Calu3 (cell line): ENCODE results near the gene UFC1. TPM values are rescaled to one million over a fixed set of nuclear protein-coding genes. Genes with fewer than 3 reads are reported as not detected.

Experiments used
- BruUV-seq: library from RNA; stranded (reverse); fragments of 400-500 nt; replicated peaks from 2 replicates; lab custom pipeline; 2021; lab: Mats Ljungman, UMichigan
- CTCF ChIA-PET: fragments of 300-600 bp; sonication (Branson Sonifier 250); formaldehyde crosslinking; loops from one replicate; lab custom pipeline; 2022; ENCODE audit warnings: antibody characterized with exemption; lab: Charles Lee
- DNase-seq: peaks from one replicate; pipeline ENCODE4 v3.0.0; 2022
- H3K27ac Mint-ChIP-seq: one replicate; pipeline ENCODE4 v1.8.0; 2022; ENCODE audit warnings: mixed read lengths; ENCODE audit not compliant: unreplicated experiment
- H3K27me3 Mint-ChIP-seq: one replicate; pipeline ENCODE4 v1.8.0; 2022; ENCODE audit warnings: mixed read lengths; ENCODE audit not compliant: unreplicated experiment
- H3K36me3 Mint-ChIP-seq: one replicate; pipeline ENCODE4 v1.8.0; 2022; ENCODE audit warnings: mild to moderate bottlenecking, moderate library complexity, mixed read lengths; ENCODE audit not compliant: insufficient read depth, unreplicated experiment
- H3K4me1 Mint-ChIP-seq: one replicate; pipeline ENCODE4 v1.8.0; 2022; ENCODE audit warnings: mild to moderate bottlenecking, low read depth, mixed read lengths; ENCODE audit not compliant: unreplicated experiment
- H3K4me3 Mint-ChIP-seq: one replicate; pipeline ENCODE4 v1.8.0; 2022; ENCODE audit warnings: mild to moderate bottlenecking, low read depth, moderate library complexity, mixed read lengths; ENCODE audit not compliant: unreplicated experiment
- H3K9me3 Mint-ChIP-seq: one replicate; pipeline ENCODE4 v1.8.0; 2022; ENCODE audit warnings: low read depth, mixed read lengths; ENCODE audit not compliant: unreplicated experiment
- CTCF ChIP-seq: fragments of 200-600 bp; IDR thresholded peaks from one replicate; pipeline ENCODE4 v1.8.0; 2022; ENCODE audit warnings: antibody characterized with exemption; ENCODE audit not compliant: unreplicated experiment
- intact Hi-C: fragments of 100-400 bp; cut with micrococcal nuclease; formaldehyde crosslinking; loops from one replicate; pipeline ENCODE4 v1.10.0; 2022; ENCODE audit not compliant: unreplicated experiment
- total RNA-seq: library from RNA; stranded (reverse); gene quantifications from 2 replicates; pipeline ENCODE4 v1.2.3, GENCODE V29; 2022

Gene UFC1
- total RNA-seq, 1 experiment from 2014 or later = 85.8 TPM

GRCh38 chr1:161206411-161207140, 52.8 kb downstream of the UFC1 start:
- no peak for DNase-seq
- Mint-ChIP-seq H3K36me3 (peaks cover 38% of the 10 kb centered on the region), H3K4me3 (no peak overlapping the region), H3K4me1 (peaks cover 28% of the 10 kb centered on the region), H3K27ac (no peak overlapping the region), H3K9me3 (no peaks in the 10 kb centered on the region), H3K27me3 (no peaks in the 10 kb centered on the region)
- CTCF ChIA-PET = interaction anchor here (0.6 to 1.2 kb wide), 3 partner anchors 52 to 183 kb away, joined by 4 to 7 read pairs (median 5); partner anchors contain the start of gene PCP4L1
- intact Hi-C loops = loop anchor here (5.0 to 10.0 kb wide), 2 partner anchors 176 to 538 kb away; partner anchors contain the start of gene DUSP12
- no peak for TF ChIP-seq CTCF
- BruUV-seq = no TSS peak

- Mint-ChIP-seq H3K4me3 (no peak overlapping the region), H3K27ac (no peak overlapping the region), H3K4me1 (peaks cover 24% of the 10 kb centered on the region), H3K36me3 (peaks cover 42% of the 10 kb centered on the region), H3K27me3 (no peaks in the 10 kb centered on the region), H3K9me3 (no peaks in the 10 kb centered on the region)
- CTCF ChIA-PET = interaction anchor here (0.8 kb wide), 1 partner anchor 51 kb away, joined by 7 read pairs; the partner anchor contains the start of gene PCP4L1
- BruUV-seq = no TSS peak
- TF ChIP-seq CTCF = no peak
- no peak for DNase-seq
- intact Hi-C loops = loop anchor here (5.0 to 10.0 kb wide), 2 partner anchors 175 to 538 kb away; partner anchors contain the start of gene DUSP12
Measured at GRCh38 chr1:161207173-161207572, 53.4 kb downstream of the UFC1 start.

Other genes with a start within 250 kb of the UFC1 start
- gene ITLN2, start 199.2 kb upstream of the UFC1 start, total RNA-seq = not detected in 2 replicates
- gene F11R, start 132.8 kb upstream of the UFC1 start, total RNA-seq = 157 and 173 TPM in 2 replicates
- gene TSTD1, start 115.0 kb upstream of the UFC1 start, total RNA-seq = 67.6 and 74.1 TPM in 2 replicates
- gene USF1, start 108.0 kb upstream of the UFC1 start, total RNA-seq = 72.1 and 75.4 TPM in 2 replicates
- gene ARHGAP30, start 84.1 kb upstream of the UFC1 start, total RNA-seq = 1.7 and 2.9 TPM in 2 replicates
- gene NECTIN4, start 64.4 kb upstream of the UFC1 start, total RNA-seq = 24.9 and 42.4 TPM in 2 replicates
- gene KLHDC9, start 55.6 kb upstream of the UFC1 start, total RNA-seq = 5.3 and 7.0 TPM in 2 replicates
- 121 and 129 TPM in 2 replicates for gene PFDN2, start 35.9 kb upstream of the UFC1 start, total RNA-seq
- 49.8 and 52.9 TPM in 2 replicates for gene NIT1, start 35.9 kb upstream of the UFC1 start, total RNA-seq
- 40.4 and 45.7 TPM in 2 replicates for gene DEDD, start 21.3 kb upstream of the UFC1 start, total RNA-seq
- 35.8 and 40.9 TPM in 2 replicates for gene USP21, start 5.5 kb downstream of the UFC1 start, total RNA-seq
- gene PPOX, start 12.4 kb downstream of the UFC1 start, total RNA-seq = 25.7 and 27.1 TPM in 2 replicates
- 51.9 and 59.2 TPM in 2 replicates for gene B4GALT3, start 23.5 kb downstream of the UFC1 start, total RNA-seq
- not detected in 2 replicates for gene ADAMTS4, start 45.1 kb downstream of the UFC1 start, total RNA-seq
- 91.3 and 98.3 TPM in 2 replicates for gene NDUFS2, start 48.4 kb downstream of the UFC1 start, total RNA-seq
- gene FCER1G, start 61.3 kb downstream of the UFC1 start, total RNA-seq = not detected in 2 replicates
- gene APOA2, start 69.7 kb downstream of the UFC1 start, total RNA-seq = not detected in 2 replicates
- 14.1 and 15.0 TPM in 2 replicates for gene TOMM40L, start 72.1 kb downstream of the UFC1 start, total RNA-seq
- not detected in 2 replicates for gene NR1I3, start 84.2 kb downstream of the UFC1 start, total RNA-seq
- not detected in 2 replicates for gene PCP4L1, start 104.8 kb downstream of the UFC1 start, total RNA-seq
- 0.37 and 0.47 TPM in 2 replicates for gene MPZ, start 156.0 kb downstream of the UFC1 start, total RNA-seq
- gene SDHC, start 160.4 kb downstream of the UFC1 start, total RNA-seq = 242 and 245 TPM in 2 replicates
- gene CFAP126, start 213.9 kb downstream of the UFC1 start, total RNA-seq = not detected in 2 replicates